Hepatocyte (in vitro differentiated cells): ENCODE measurements around the gene COA3. TPM values are rescaled to one million over a fixed set of nuclear protein-coding genes. Genes with fewer than 3 reads are reported as not detected.

Source experiments
- DNase-seq: peaks from one replicate; pipeline ENCODE4 v3.0.0-alpha.2; 2016; ENCODE audit warnings: low spot score
- H2AFZ ChIP-seq: fragments of 200-600 bp; sonication (generic); 2 replicates; pipeline ENCODE4 v1.6.0; 2016; ENCODE audit warnings: antibody characterized with exemption, mild to moderate bottlenecking
- H3K27ac ChIP-seq: fragments of 200-600 bp; sonication (generic); 2 replicates; pipeline ENCODE4 v1.5.1; 2016; ENCODE audit warnings: mild to moderate bottlenecking
- H3K27me3 ChIP-seq: fragments of 200-600 bp; sonication (generic); 2 replicates; pipeline ENCODE4 v1.6.1; 2016
- H3K36me3 ChIP-seq: fragments of 200-600 bp; sonication (generic); replicated peaks from 2 replicates; pipeline ENCODE4 v1.5.1; 2016; ENCODE audit warnings: low read depth; ENCODE audit not compliant: insufficient read depth
- H3K4me1 ChIP-seq: fragments of 200-600 bp; sonication (generic); 2 replicates; pipeline ENCODE4 v1.5.1; 2016; ENCODE audit warnings: mild to moderate bottlenecking, moderate library complexity; ENCODE audit not compliant: insufficient read depth
- H3K4me2 ChIP-seq: fragments of 200-600 bp; sonication (generic); 2 replicates; pipeline ENCODE4 v1.6.0; 2016
- H3K4me3 ChIP-seq: fragments of 200-600 bp; sonication (generic); 2 replicates; pipeline ENCODE4 v1.5.1; 2016; ENCODE audit warnings: mild to moderate bottlenecking
- H3K79me2 ChIP-seq: fragments of 200-600 bp; sonication (generic); 2 replicates; pipeline ENCODE4 v1.6.0; 2017; ENCODE audit warnings: mild to moderate bottlenecking
- H3K9me2 ChIP-seq: fragments of 200-600 bp; sonication (generic); replicated peaks from 2 replicates; pipeline ENCODE4 v1.6.0; 2017; ENCODE audit warnings: mild to moderate bottlenecking; ENCODE audit not compliant: insufficient read depth
- H3K9me3 ChIP-seq: fragments of 200-600 bp; sonication (generic); 2 replicates; pipeline ENCODE4 v1.5.1; 2016; ENCODE audit warnings: low read depth, mild to moderate bottlenecking
- H4K20me1 ChIP-seq: fragments of 200-600 bp; sonication (generic); 2 replicates; pipeline ENCODE4 v1.6.0; 2016; ENCODE audit warnings: mild to moderate bottlenecking; ENCODE audit not compliant: insufficient read depth, poor library complexity, severe bottlenecking
- EZH2 ChIP-seq: fragments of 200-600 bp; sonication (generic); IDR thresholded peaks from 2 replicates; pipeline ENCODE4 v1.6.1; 2016; ENCODE audit warnings: antibody characterized with exemption, mild to moderate bottlenecking, borderline replicate concordance
- WGBS: methylation state at CpG from one replicate; pipeline ENCODE4 v1.1.6; 2016; ENCODE audit warnings: low lambda C conversion rate; ENCODE audit errors: missing lambda C conversion rate; 5-methylcytosine and 5-hydroxymethylcytosine counted together
- microRNA-seq: library from miRNA; unstranded; fragments of <30 nt; microRNA quantifications from one replicate; pipeline ENCODE4, GENCODE V29; 2017
- polyA plus RNA-seq: library from polyadenylated mRNA; unstranded; fragments of >200 nt; fragmentation: Nextera tagmentation; extraction: Ambion mirVana; gene quantifications from 2 replicates; pipeline ENCODE4 v1.2.1, GENCODE V29; 2016
- small RNA-seq: library from RNA; depleted of rRNA; stranded (forward); fragments of <200 nt; gene quantifications from one replicate; pipeline ENCODE3, GENCODE V24; 2014
- total RNA-seq: library from RNA; depleted of rRNA; stranded (reverse); fragments of >200 nt; gene quantifications from 2 replicates; pipeline ENCODE4 v1.2.3, GENCODE V29; 2014
- TF ChIP-seq, protein P1 (sequence below): fragments of 200-600 bp; sonication (generic); IDR thresholded peaks from 2 replicates; pipeline ENCODE4 v1.5.1; 2016; ENCODE audit warnings: antibody characterized with exemption, mild to moderate bottlenecking; ENCODE audit not compliant: poor library complexity

Gene COA3
- total and polyA plus RNA-seq, 2 experiments from 2014 or later: 117 to 252 TPM

DNA sequence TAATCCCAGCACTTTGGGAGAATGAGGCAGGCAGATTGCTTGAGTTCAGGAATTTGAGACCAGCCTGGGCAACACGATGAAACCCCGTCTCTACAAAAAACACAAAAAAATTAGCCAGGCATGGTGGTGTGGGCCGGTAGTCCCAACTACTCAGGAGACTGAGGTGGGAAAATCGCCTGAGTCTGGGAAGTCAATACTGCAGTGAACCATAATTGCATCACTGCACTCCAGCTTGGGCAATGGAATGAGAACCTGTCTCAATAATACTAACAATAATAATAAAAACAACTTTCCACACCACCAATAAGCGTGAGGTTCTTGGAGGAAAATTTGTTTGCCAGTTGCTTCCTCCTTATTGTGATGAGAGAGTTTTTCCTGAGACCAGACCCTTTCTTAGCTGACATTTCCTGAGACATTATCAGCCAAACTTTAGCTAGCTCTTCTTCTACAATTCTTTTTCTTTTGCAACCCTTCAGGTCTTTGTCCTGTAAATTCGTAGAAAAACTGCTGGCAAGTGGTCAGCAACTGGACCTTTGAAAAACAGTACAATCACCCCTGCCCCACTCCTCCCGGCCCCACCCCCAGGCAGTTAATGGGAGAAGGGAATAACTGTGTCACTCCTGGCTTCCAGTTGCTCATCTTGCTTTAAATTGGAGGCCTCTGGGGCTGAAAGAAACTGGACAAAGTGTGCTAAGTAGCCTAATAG, 50.1 kb downstream of the COA3 start:
- TF ChIP-seq, protein P1, sequence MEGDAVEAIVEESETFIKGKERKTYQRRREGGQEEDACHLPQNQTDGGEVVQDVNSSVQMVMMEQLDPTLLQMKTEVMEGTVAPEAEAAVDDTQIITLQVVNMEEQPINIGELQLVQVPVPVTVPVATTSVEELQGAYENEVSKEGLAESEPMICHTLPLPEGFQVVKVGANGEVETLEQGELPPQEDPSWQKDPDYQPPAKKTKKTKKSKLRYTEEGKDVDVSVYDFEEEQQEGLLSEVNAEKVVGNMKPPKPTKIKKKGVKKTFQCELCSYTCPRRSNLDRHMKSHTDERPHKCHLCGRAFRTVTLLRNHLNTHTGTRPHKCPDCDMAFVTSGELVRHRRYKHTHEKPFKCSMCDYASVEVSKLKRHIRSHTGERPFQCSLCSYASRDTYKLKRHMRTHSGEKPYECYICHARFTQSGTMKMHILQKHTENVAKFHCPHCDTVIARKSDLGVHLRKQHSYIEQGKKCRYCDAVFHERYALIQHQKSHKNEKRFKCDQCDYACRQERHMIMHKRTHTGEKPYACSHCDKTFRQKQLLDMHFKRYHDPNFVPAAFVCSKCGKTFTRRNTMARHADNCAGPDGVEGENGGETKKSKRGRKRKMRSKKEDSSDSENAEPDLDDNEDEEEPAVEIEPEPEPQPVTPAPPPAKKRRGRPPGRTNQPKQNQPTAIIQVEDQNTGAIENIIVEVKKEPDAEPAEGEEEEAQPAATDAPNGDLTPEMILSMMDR: no peak
- no peak for TF ChIP-seq EZH2
- no peak overlapping the region for H3K4me2 ChIP-seq
- peaks cover 7% of the 10 kb centered on the region for H3K4me1 ChIP-seq
- peaks cover 5% of the 10 kb centered on the region for H3K79me2 ChIP-seq
- no peaks in the 10 kb centered on the region for H3K9me2 ChIP-seq
- 68% methylated on average over 7 of the region's 7 CpGs for WGBS
- no peaks in the 10 kb centered on the region for H4K20me1 ChIP-seq
- H2AFZ ChIP-seq: no peak overlapping the region
- H3K27me3 ChIP-seq: no peaks in the 10 kb centered on the region
- no peak for DNase-seq
- no peaks in the 10 kb centered on the region for H3K36me3 ChIP-seq
- H3K9me3 ChIP-seq: no peaks in the 10 kb centered on the region
- H3K4me3 ChIP-seq: no peak overlapping the region
- no peak overlapping the region for H3K27ac ChIP-seq

Small RNA genes lying within 50 kb of the gene (microRNA-seq; reads per million reads assigned to microRNA genes)
- gene MIR6781: 4.5 reads per million, percentile 5 among the genes with 10 or more reads in this experiment

Small RNA genes lying within 50 kb of the gene (small RNA-seq; reads per million reads assigned to genes)
- not detected for gene HMGN2P15
- gene MIR6781: not detected

Other genes with a start within 250 kb of the COA3 start
- gene HSD17B1, start 245.8 kb downstream of the COA3 start, total RNA-seq: 0.12 and 2.7 TPM in 2 replicates
- 4.8 and 6.6 TPM in 2 replicates for gene HSD17B1, start 245.8 kb downstream of the COA3 start, polyA plus RNA-seq
- gene COASY, start 236.6 kb downstream of the COA3 start, total RNA-seq: 27.7 and 33.9 TPM in 2 replicates
- gene COASY, start 236.6 kb downstream of the COA3 start, polyA plus RNA-seq: 91.6 and 93.9 TPM in 2 replicates
- 29.7 and 34.0 TPM in 2 replicates for gene MLX, start 231.6 kb downstream of the COA3 start, total RNA-seq
- gene MLX, start 231.6 kb downstream of the COA3 start, polyA plus RNA-seq: 33.1 and 39.5 TPM in 2 replicates
- 1.5 and 1.9 TPM in 2 replicates for gene PSMC3IP, start 221.0 kb downstream of the COA3 start, total RNA-seq
- 3.7 and 4.2 TPM in 2 replicates for gene PSMC3IP, start 221.0 kb downstream of the COA3 start, polyA plus RNA-seq
- gene RETREG3, start 189.3 kb downstream of the COA3 start, total RNA-seq: 55.3 and 58.7 TPM in 2 replicates
- 36.3 TPM in 2 replicates for gene RETREG3, start 189.3 kb downstream of the COA3 start, polyA plus RNA-seq
- gene TUBG1, start 189.0 kb downstream of the COA3 start, total RNA-seq: 28.7 and 33.7 TPM in 2 replicates
- 62.0 and 81.2 TPM in 2 replicates for gene TUBG1, start 189.0 kb downstream of the COA3 start, polyA plus RNA-seq
- 13.1 and 16.0 TPM in 2 replicates for gene TUBG2, start 139.4 kb downstream of the COA3 start, total RNA-seq
- gene TUBG2, start 139.4 kb downstream of the COA3 start, polyA plus RNA-seq: 46.3 and 58.7 TPM in 2 replicates
- 16.9 and 20.5 TPM in 2 replicates for gene PLEKHH3, start 121.7 kb downstream of the COA3 start, total RNA-seq
- 30.9 and 33.7 TPM in 2 replicates for gene PLEKHH3, start 121.7 kb downstream of the COA3 start, polyA plus RNA-seq
- gene CCR10, start 116.9 kb downstream of the COA3 start, total RNA-seq: 0.12 and 0.37 TPM in 2 replicates
- gene CCR10, start 116.9 kb downstream of the COA3 start, polyA plus RNA-seq: 4.6 and 5.0 TPM in 2 replicates
- gene CNTNAP1, start 116.2 kb downstream of the COA3 start, total RNA-seq: 3.6 and 4.4 TPM in 2 replicates
- gene CNTNAP1, start 116.2 kb downstream of the COA3 start, polyA plus RNA-seq: 2.0 and 2.6 TPM in 2 replicates
- 12.5 and 22.5 TPM in 2 replicates for gene EZH1, start 53.7 kb downstream of the COA3 start, total RNA-seq
- 9.5 and 18.4 TPM in 2 replicates for gene EZH1, start 53.7 kb downstream of the COA3 start, polyA plus RNA-seq
- gene RAMP2, start 37.5 kb downstream of the COA3 start, total RNA-seq: 8.7 and 13.1 TPM in 2 replicates
- gene RAMP2, start 37.5 kb downstream of the COA3 start, polyA plus RNA-seq: 48.7 and 62.3 TPM in 2 replicates
- gene VPS25, start 25.3 kb downstream of the COA3 start, total RNA-seq: 89.9 and 107 TPM in 2 replicates
- gene VPS25, start 25.3 kb downstream of the COA3 start, polyA plus RNA-seq: 121 and 125 TPM in 2 replicates
- 1.0 and 1.5 TPM in 2 replicates for gene WNK4, start 18.1 kb downstream of the COA3 start, total RNA-seq
- 1.7 and 2.2 TPM in 2 replicates for gene WNK4, start 18.1 kb downstream of the COA3 start, polyA plus RNA-seq
- 0.08 and 1.2 TPM in 2 replicates for gene CNTD1, start 157 bp upstream of the COA3 start, total RNA-seq
- 1.5 and 2.4 TPM in 2 replicates for gene CNTD1, start 157 bp upstream of the COA3 start, polyA plus RNA-seq
- gene BECN1, start 25.6 kb upstream of the COA3 start, total RNA-seq: 68.7 and 73.4 TPM in 2 replicates
- 70.4 and 75.2 TPM in 2 replicates for gene BECN1, start 25.6 kb upstream of the COA3 start, polyA plus RNA-seq
- 86.4 and 89.0 TPM in 2 replicates for gene PSME3, start 34.7 kb upstream of the COA3 start, total RNA-seq
- 99.4 and 99.5 TPM in 2 replicates for gene PSME3, start 34.7 kb upstream of the COA3 start, polyA plus RNA-seq
- gene AOC2, start 45.9 kb upstream of the COA3 start, total RNA-seq: 0.92 and 1.1 TPM in 2 replicates
- 1.3 and 2.2 TPM in 2 replicates for gene AOC2, start 45.9 kb upstream of the COA3 start, polyA plus RNA-seq
- gene AOC3, start 52.5 kb upstream of the COA3 start, total RNA-seq: 1.0 and 1.9 TPM in 2 replicates
- 2.3 and 2.5 TPM in 2 replicates for gene AOC3, start 52.5 kb upstream of the COA3 start, polyA plus RNA-seq
- 14.2 and 18.2 TPM in 2 replicates for gene G6PC1, start 102.1 kb upstream of the COA3 start, total RNA-seq
- gene G6PC1, start 102.1 kb upstream of the COA3 start, polyA plus RNA-seq: 8.2 and 24.2 TPM in 2 replicates
- gene AARSD1, start 165.8 kb upstream of the COA3 start, total RNA-seq: 16.9 and 25.8 TPM in 2 replicates
- 41.0 and 50.5 TPM in 2 replicates for gene AARSD1, start 165.8 kb upstream of the COA3 start, polyA plus RNA-seq
- 0.64 and 2.4 TPM in 2 replicates for gene PTGES3L, start 181.4 kb upstream of the COA3 start, total RNA-seq
- 0.40 and 0.73 TPM in 2 replicates for gene PTGES3L, start 181.4 kb upstream of the COA3 start, polyA plus RNA-seq
- gene RUNDC1, start 181.9 kb upstream of the COA3 start, total RNA-seq: 8.0 and 11.4 TPM in 2 replicates
- gene RUNDC1, start 181.9 kb upstream of the COA3 start, polyA plus RNA-seq: 19.6 and 20.3 TPM in 2 replicates
- gene RPL27, start 199.7 kb upstream of the COA3 start, total RNA-seq: 1,020 and 1,179 TPM in 2 replicates
- gene RPL27, start 199.7 kb upstream of the COA3 start, polyA plus RNA-seq: 580 and 602 TPM in 2 replicates
- gene IFI35, start 208.1 kb upstream of the COA3 start, total RNA-seq: 14.4 and 18.4 TPM in 2 replicates
- gene IFI35, start 208.1 kb upstream of the COA3 start, polyA plus RNA-seq: 27.5 and 37.8 TPM in 2 replicates
- gene VAT1, start 223.7 kb upstream of the COA3 start, total RNA-seq: 181 and 207 TPM in 2 replicates
- 219 and 251 TPM in 2 replicates for gene VAT1, start 223.7 kb upstream of the COA3 start, polyA plus RNA-seq
- 4.6 and 6.3 TPM in 2 replicates for gene RND2, start 226.5 kb upstream of the COA3 start, total RNA-seq
- 2.6 and 3.2 TPM in 2 replicates for gene RND2, start 226.5 kb upstream of the COA3 start, polyA plus RNA-seq